ENCODE measurements around the gene B4GALT3. TPM values are rescaled to one million over a fixed set of nuclear protein-coding genes. Genes with fewer than 3 reads are reported as not detected.

Gene B4GALT3
- total and polyA plus RNA-seq, 2 donors (not counting 3 experiments of a cell fraction or from before 2014, with no cell fraction given): 39.5 to 60.4 TPM

DNA sequence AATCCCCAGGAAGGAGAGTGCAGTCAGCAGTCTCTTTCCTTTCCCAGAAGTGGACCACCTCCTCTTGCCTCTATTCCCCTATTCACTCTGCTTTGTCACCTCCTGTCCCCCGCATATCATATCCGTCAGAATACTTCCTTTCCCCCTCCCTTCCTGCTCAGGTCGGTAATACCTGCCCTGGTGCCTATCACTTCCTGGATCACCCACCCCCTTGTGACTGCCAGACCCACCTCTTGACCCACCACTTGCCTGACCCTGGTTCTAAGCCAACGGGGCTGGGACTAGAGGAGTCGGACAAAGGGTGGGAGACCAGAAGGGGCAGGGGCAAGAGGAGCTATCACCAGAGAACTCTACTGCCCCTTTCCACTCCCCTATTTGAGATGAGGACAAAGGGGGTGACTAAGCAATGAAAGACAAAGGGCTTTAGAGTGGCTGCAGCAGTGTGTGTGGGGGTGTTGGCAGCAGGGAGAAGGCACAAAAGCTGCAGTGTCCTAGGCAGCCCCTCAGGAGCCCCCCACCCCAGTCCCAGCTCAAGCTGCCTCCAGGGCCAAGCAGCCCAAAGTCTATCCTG lies 23.2 kb upstream of the B4GALT3 start:
- POLR2A ChIA-PET: interaction anchor here (0.9 kb wide), 1 partner anchor 25 kb away, joined by 4 read pairs; no protein-coding TSS in a partner anchor
- peak overlapping the region; percentile 75 for H3K9ac ChIP-seq (replicated peaks; ENCODE audit: extremely low read depth, insufficient read depth, low read length)

GRCh38 chr1:161199506-161200139 lies 22.3 kb upstream of the B4GALT3 start:
- CTCF ChIA-PET: interaction anchor here (1.7 to 3.2 kb wide), 4 partner anchors 10 to 183 kb away, joined by 14 to 35 read pairs (median 16); partner anchors contain the start of genes PPOX and TOMM40L
- FAIRE-seq (no peak), DNase-seq (ENCODE audit: low read depth, low spot score) (peak; percentile 42)
- H3K27ac ChIP-seq (ENCODE audit: insufficient read depth, low read depth, low read length): peak overlapping the region; percentile 98
- no peaks in the 10 kb centered on the region for H3K9me1 ChIP-seq (replicated peaks; ENCODE audit: control insufficient read depth, extremely low read depth, insufficient read depth, low read length)
- H3K4me2 ChIP-seq (ENCODE audit: insufficient read depth, low read length): peak overlapping the region; percentile 47
- no peaks in the 10 kb centered on the region for H3K36me3 ChIP-seq (ENCODE audit: control insufficient read depth in 2 of 2, extremely low read depth in 1 of 2, insufficient read depth in 2 of 2, low read length in 2 of 2)
- POLR2A ChIA-PET: no interaction called here
- peaks cover 56% of the 10 kb centered on the region for H3K79me2 ChIP-seq (ENCODE audit: control insufficient read depth, insufficient read depth, low read length)
- BruUV-seq (replicated peaks): no TSS peak
- peak overlapping the region; percentile 75 for H3K9ac ChIP-seq (replicated peaks; ENCODE audit: extremely low read depth, insufficient read depth, low read length)
- intact Hi-C loops (cut with micrococcal nuclease): loop anchor here (1.0 kb wide), 1 partner anchor 14 kb away; no protein-coding TSS in a partner anchor
- no peaks in the 10 kb centered on the region for H3K27me3 ChIP-seq (ENCODE audit: control insufficient read depth in 2 of 2, insufficient read depth in 2 of 2, low read length in 2 of 2)
- no peaks in the 10 kb centered on the region for H4K20me1 ChIP-seq (replicated peaks; ENCODE audit: control insufficient read depth, extremely low read depth, insufficient read depth, low read length)
- peaks cover 61% of the 10 kb centered on the region for H3K4me1 ChIP-seq (ENCODE audit: control insufficient read depth, extremely low read depth, insufficient read depth, low read length)
- TF ChIP-seq GATA2 (IDR thresholded peaks at IDR 0.05; ENCODE audit: insufficient read depth, insufficient read length, low read depth, low read length) (no peak), POLR2AphosphoS5 (IDR thresholded peaks at IDR 0.05; ENCODE audit: insufficient read depth, low read depth, low read length) (no peak), POLR2A (IDR thresholded peaks at IDR 0.05; ENCODE audit: low read depth, low read length) (no peak), FOS (IDR thresholded peaks at IDR 0.05; ENCODE audit: borderline replicate concordance, insufficient read depth, low read length) (no peak), EZH2 (IDR thresholded peaks at IDR 0.05; ENCODE audit: borderline replicate concordance, low read depth, low read length, severe bottlenecking) (no peak), JUN (IDR thresholded peaks at IDR 0.05; ENCODE audit: borderline replicate concordance, insufficient read depth, insufficient read length, low read depth) (no peak), MYC (IDR thresholded peaks at IDR 0.05; ENCODE audit: low read depth, low read length) (no peak)
- TF ChIP-seq, protein P1, sequence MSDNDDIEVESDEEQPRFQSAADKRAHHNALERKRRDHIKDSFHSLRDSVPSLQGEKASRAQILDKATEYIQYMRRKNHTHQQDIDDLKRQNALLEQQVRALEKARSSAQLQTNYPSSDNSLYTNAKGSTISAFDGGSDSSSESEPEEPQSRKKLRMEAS (IDR thresholded peaks at IDR 0.05; ENCODE audit: insufficient read depth, insufficient read length): no peak
- TF ChIP-seq, protein P2, sequence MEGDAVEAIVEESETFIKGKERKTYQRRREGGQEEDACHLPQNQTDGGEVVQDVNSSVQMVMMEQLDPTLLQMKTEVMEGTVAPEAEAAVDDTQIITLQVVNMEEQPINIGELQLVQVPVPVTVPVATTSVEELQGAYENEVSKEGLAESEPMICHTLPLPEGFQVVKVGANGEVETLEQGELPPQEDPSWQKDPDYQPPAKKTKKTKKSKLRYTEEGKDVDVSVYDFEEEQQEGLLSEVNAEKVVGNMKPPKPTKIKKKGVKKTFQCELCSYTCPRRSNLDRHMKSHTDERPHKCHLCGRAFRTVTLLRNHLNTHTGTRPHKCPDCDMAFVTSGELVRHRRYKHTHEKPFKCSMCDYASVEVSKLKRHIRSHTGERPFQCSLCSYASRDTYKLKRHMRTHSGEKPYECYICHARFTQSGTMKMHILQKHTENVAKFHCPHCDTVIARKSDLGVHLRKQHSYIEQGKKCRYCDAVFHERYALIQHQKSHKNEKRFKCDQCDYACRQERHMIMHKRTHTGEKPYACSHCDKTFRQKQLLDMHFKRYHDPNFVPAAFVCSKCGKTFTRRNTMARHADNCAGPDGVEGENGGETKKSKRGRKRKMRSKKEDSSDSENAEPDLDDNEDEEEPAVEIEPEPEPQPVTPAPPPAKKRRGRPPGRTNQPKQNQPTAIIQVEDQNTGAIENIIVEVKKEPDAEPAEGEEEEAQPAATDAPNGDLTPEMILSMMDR (IDR thresholded peaks at IDR 0.05; ENCODE audit: extremely low read depth in 1 of 2, insufficient read depth in 1 of 2, low read depth in 1 of 2, low read length in 2 of 2): no peak
- dilution Hi-C loops (cut with MboI; ENCODE audit: extremely low pct_ligation_motif_present, low sequenced_read_pairs): no loop called here
- no peaks in the 10 kb centered on the region for H3K9me3 ChIP-seq (replicated peaks; ENCODE audit: control insufficient read depth, insufficient read depth, low read length)
- H3K4me3 ChIP-seq (replicated peaks in 1 of 3; ENCODE audit: insufficient read depth in 1 of 3, low read depth in 1 of 3, low read length in 3 of 3): no peak overlapping the region
- H2AFZ ChIP-seq (ENCODE audit: low read depth, low read length): peak overlapping the region; percentile 37

More for the DNA sequence above, 23.2 kb upstream of the B4GALT3 start:
- Histone ChIP-seq H3K36me3 (ENCODE audit: control insufficient read depth in 2 of 2, extremely low read depth in 1 of 2, insufficient read depth in 2 of 2, low read length in 2 of 2) (no peaks in the 10 kb centered on the region), H3K4me1 (ENCODE audit: control insufficient read depth, extremely low read depth, insufficient read depth, low read length) (peaks cover 60% of the 10 kb centered on the region), H3K4me2 (ENCODE audit: insufficient read depth, low read length) (peak overlapping the region; percentile 47), H3K79me2 (ENCODE audit: control insufficient read depth, insufficient read depth, low read length) (peaks cover 58% of the 10 kb centered on the region), H4K20me1 (replicated peaks; ENCODE audit: control insufficient read depth, extremely low read depth, insufficient read depth, low read length) (no peaks in the 10 kb centered on the region), H2AFZ (ENCODE audit: low read depth, low read length) (no peak overlapping the region), H3K27me3 (ENCODE audit: control insufficient read depth in 2 of 2, insufficient read depth in 2 of 2, low read length in 2 of 2) (no peaks in the 10 kb centered on the region), H3K9me1 (replicated peaks; ENCODE audit: control insufficient read depth, extremely low read depth, insufficient read depth, low read length) (no peaks in the 10 kb centered on the region), H3K27ac (ENCODE audit: insufficient read depth, low read depth, low read length) (peak overlapping the region; percentile 98), H3K9me3 (replicated peaks; ENCODE audit: control insufficient read depth, insufficient read depth, low read length) (no peaks in the 10 kb centered on the region), H3K4me3 (replicated peaks in 1 of 3; ENCODE audit: insufficient read depth in 1 of 3, low read depth in 1 of 3, low read length in 3 of 3) (no peak overlapping the region)
- intact Hi-C loops (cut with micrococcal nuclease): loop anchor here (1.0 kb wide), 1 partner anchor 15 kb away; no protein-coding TSS in a partner anchor
- FAIRE-seq: no peak
- dilution Hi-C loops (cut with MboI; ENCODE audit: extremely low pct_ligation_motif_present, low sequenced_read_pairs): no loop called here
- TF ChIP-seq POLR2AphosphoS5 (IDR thresholded peaks at IDR 0.05; ENCODE audit: insufficient read depth, low read depth, low read length) (no peak), GATA2 (IDR thresholded peaks at IDR 0.05; ENCODE audit: insufficient read depth, insufficient read length, low read depth, low read length) (peak; percentile 80)
- no TSS peak for BruUV-seq (replicated peaks)
- peak; percentile 59 for DNase-seq (ENCODE audit: low read depth, low spot score)
- CTCF ChIA-PET: interaction anchor here (2.9 to 3.2 kb wide), 2 partner anchors 9 to 34 kb away, joined by 10 to 18 read pairs; partner anchors contain the start of gene PPOX
